ENCODE results near the gene GPR62.
"Not testable (repeated sequence)": the region's sequence is repeated elsewhere in the genome, so short reads cannot be mapped to it uniquely, and the experiment has no call there.

Gene GPR62

DNA sequence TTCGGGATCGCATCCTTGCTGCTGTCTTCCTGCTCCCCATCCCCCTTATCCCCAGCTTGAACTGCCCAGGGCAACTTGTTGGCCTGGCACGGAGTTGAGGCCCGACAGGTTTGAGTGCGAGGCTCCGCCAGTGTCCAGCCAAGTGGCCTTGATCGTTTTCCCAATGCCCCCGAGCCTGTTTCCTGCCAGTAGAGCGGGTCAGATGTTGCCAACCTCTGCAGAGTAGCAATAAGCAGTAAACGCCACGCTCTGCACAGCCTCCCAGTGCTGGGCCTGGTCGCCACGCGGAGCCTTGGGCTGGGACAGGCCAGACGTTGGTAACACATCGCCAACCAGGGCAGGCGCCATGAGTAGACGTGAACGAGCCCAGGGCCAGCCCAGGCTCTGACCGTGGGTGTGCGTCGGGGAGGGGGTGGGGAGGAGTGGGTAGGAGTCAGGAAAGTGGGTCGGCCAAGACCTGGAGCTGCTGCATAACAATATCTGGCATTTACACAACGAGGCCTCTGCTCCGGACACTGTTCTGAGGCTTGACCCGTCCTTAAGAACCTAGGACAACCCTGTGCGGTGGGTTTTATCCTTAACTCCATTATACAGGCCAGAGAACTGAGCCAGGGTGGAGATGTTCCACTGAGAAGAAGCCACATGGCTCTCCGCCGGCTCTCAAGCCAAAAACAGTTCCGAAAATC, 19.2 kb downstream of the GPR62 start:
- no peak for DNase-seq

DNA sequence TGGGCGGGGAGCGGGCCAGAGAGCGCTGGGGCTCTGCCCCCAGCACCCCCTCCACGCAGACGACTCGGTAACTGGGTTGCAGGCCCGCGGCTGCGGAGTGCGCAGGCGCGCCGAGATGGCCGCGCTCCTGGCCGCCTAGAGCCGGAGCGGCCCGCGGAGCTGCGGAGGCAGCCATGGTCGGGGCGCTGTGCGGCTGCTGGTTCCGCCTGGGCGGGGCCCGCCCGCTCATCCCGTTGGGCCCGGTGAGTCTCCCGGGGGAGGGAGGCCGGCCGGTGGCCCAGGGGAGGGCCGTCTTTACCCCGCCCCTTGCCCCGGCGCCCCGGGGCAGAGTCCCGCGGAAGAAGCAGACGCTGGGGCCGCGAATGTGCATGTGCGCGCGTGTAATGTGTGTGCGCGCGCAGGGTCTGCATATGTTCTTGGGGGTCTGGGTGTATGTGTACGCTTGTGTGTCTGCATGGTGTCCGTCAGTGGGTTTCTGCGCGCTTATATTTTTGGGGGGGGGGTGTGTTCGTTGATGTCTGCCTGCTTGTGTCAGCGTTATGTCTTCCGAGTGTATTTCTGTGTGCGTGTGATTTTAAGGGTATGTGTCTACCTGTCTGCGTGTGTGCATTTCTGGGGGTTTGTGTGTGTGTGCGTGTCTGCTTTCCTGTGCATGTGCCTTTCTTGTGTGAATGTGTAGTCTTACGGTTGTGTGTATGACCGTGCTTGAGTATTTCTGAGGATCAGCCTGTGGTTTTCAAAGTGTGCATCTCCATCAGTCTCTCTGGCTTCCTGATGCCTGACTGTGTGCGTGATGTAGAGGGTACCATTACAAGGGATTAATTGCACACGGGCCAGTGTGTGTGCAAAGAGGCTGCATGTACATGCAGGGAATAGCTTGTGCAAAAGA, 20.0 kb downstream of the GPR62 start, which contains the start of gene ABHD14A:
Gene ABHD14A (plus strand): TSS at position 102 of the 889 bp plus-strand sequence. CDS start 72 bp downstream, at position 174.
- peak; percentile 71 for DNase-seq

DNA sequence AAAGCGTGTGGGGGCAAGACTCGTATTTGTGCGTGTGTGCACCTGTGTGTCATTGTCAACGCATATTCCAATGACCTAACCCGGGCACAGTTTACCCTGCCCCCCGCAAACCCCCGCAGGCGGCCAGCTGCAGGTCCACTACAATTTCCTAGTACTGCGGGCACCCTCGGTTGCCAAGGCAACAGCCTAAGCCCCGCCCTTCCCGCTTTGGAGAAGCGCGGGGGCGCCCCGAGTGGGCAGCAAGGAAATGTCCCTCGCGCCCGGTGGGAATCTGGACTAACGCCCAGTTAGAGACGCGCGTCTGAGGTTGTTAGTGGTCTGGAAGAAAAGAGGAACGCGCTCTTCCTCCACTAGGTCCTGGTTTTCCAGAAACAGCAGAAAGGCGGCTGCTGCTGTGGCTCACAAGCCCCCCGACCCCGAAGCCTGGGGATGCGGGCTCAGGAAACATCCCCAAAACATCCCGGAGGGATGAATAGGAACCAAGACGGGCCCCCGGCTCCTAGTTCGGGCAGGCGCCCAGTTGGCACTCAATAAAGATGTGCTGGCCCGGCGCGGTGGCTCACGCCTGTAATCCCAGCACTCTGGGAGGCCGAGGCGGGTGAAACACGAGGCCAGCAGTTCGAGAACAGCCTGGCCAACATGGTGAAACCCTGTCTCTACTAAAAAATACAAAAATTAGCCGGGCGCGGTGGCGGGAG, 20.8 kb downstream of the GPR62 start:
- no peak for DNase-seq

DNA sequence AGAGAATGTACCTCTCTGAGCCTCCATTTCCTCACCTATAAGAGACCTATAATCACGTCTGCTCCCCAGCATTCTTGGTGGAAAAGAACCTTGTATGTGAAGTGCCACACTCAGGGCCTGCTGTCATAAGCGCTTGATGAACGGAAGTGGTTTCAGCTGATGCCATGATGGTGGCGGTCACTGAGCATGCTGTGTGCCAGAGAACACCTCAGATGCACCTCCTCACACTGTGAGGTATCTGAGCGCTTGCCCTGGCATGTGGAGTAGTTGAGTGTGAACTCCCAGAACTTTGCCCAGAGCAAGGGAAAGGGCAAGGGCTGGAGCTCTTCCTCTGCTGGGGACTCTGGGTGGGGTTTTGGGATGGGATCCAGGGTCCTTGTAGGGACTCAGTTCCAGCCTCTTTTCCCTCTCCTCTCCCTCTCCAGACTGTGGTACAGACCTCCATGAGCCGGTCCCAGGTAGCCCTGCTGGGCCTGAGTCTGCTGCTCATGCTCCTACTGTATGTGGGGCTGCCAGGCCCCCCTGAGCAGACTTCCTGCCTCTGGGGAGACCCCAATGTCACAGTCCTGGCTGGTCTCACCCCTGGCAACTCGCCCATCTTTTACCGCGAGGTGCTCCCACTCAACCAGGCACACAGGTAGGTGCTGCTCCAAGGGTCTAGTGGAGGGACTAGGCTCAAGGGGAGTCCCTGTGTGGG, 22.4 kb downstream of the GPR62 start:
- DNase-seq: peak; percentile 28

DNA sequence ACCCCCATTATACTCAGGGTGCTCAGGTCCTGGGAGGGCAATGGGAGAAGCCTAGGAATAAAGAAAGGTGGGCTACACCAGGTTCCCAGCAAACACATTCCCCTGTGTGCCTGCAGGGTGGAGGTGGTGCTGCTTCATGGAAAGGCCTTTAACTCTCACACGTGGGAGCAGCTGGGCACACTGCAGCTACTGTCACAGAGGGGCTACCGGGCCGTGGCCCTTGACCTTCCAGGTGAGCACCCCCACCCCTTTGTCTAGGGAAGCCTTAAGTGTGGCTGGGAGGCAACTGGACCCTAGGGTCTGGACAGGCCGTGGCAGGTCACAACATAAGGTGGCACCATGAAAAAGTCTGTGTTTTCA, 22.9 kb downstream of the GPR62 start:
- DNase-seq: no peak

GRCh38 chr3:51980253-51980652, 25.1 kb downstream of the GPR62 start:
- no peak for DNase-seq

- no peak for DNase-seq
Observed at GRCh38 chr3:51982352-51982837, 27.2 kb downstream of the GPR62 start.

DNA sequence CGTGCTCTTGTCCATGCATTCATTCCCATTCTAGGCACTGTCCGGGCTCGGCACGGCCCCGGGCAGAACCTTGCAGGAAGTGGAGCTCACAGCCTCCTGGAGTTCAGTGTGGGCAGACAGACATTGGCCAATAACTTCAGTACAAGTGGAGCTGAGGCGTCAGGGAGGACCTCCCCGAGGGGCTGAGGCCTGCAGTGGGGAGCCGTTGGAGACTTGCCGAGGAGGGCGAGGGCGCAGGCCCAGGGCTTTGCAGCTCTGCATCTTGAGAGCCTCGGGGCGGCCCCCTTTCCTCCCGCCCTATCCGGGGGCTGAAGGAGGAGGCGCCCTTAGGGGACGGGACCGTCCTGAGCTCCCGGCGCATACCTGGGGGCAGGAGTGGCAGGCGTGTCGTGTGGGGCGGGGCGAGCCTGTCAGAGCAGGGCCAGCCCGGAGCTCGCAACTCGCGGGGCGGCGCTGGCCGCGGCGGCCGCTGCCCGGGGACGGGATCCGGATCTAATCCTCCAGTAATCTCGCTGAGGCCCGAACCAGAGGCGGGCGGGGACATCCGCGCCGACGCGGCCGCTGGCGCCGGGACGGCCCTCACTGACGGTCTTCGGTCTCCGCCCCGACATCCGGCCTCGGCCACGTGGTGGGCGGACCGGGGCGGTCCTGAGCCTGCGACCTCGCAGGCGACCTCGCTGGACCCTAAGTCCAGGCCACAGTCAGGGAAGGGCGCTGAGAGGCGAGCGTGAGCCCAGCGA, 27.8 kb downstream of the GPR62 start, which contains the start of gene ACY1:
Gene ACY1 (plus strand): TSS at position 698 of the 740 bp plus-strand sequence. CDS start 530 bp downstream, outside the sequence.
- DNase-seq: peak; percentile 49

DNA sequence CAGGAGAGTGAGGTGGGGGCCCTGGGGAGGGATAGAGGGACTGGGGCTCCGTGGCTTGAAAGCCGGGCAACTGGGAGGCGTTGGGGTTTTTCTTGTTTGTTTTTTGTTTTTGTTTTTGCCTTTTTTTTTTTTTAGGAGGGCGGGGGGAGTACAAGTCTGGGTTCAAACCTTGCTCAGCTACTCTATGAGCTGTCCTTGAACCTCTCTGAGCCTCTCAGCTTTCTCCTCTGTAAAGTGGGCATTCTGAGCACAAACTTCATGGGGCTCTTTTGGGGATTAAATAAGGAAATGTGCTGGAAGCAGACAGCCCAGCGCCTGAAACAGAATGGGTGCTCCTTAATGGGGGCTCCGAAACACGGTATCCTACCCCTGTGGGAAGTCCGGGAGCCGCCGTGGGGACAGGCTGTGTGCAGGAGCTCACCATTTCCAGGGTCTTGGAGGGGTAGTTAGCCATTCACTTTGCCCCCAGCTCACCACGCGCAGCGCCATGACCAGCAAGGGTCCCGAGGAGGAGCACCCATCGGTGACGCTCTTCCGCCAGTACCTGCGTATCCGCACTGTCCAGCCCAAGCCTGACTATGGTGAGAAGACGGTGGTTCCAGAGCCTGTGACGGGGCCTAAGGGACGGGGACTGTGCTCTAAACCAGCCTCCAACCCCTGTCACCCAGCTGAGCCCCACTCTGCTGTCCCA, 28.5 kb downstream of the GPR62 start:
- DNase-seq: no peak

DNA sequence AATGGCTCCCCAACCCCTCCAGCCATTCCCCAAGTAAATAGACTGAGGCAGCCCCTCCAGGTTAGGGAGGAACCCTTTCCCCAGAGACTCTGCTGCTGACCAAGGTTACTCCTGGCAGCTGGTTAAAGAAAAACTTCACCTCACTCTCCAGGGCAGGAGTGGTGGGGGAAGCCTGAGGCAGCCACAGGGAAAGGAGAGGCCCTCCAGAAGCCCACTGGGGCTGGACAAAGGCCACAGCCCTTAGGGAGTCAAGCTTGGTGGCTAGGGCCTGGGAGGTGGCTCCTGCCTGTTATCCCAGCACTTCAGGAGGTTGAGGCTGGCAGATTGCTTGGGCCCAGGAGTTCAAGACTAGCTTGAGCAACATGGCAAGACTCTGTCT, 29.1 kb downstream of the GPR62 start:
- no peak for DNase-seq

DNA sequence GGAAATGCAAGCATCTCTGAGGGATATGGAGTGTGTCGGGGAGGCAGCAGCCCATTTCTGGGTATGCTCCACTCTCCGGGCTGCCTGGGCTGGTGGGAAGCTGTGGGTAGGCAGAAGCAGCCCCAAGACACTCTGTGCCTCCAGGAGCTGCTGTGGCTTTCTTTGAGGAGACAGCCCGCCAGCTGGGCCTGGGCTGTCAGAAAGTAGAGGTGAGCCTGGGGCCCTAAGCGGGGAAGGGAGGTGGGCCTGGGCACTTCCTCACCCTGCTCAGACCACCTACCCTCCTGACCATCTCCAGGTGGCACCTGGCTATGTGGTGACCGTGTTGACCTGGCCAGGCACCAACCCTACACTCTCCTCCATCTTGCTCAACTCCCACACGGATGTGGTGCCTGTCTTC, 29.9 kb downstream of the GPR62 start:
- DNase-seq: no peak

DNA sequence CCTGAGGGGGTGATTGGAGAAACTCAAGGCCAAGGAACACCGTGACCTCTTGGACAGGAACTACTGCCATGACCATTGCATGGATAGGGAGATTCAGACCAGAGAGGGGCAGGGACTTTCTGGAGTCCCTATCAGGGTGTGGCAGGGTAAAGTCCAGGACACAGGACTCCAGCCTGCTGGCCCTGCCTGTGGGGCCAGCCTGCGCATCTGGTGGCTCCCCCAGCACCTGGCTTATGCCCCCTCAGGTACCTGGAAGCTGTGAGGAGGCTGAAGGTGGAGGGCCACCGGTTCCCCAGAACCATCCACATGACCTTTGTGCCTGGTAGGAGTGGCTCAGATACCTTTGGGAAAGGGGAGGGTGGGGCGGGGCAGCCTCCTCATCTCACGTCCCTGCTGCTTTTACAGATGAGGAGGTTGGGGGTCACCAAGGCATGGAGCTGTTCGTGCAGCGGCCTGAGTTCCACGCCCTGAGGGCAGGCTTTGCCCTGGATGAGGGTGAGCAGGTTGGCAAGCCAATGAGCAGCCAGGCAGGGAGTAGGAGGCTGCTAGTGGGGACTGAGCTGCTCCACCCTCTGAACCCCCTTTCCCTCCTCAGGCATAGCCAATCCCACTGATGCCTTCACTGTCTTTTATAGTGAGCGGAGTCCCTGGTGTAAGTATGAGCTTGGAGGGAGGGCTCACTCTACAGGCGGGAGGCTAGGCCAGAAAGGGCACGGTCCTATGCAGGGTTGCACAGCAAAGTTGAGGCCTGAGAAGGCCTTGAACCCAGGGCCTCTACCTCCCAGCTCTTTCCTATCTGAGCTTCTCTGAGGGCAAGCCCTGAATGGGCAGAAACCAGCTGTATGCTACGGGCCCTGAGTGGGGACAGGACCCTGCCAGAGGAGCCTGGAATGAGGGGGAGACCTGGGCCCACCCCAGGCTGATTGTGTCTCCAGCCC, 31.1 kb downstream of the GPR62 start:
- DNase-seq: no peak

DNA sequence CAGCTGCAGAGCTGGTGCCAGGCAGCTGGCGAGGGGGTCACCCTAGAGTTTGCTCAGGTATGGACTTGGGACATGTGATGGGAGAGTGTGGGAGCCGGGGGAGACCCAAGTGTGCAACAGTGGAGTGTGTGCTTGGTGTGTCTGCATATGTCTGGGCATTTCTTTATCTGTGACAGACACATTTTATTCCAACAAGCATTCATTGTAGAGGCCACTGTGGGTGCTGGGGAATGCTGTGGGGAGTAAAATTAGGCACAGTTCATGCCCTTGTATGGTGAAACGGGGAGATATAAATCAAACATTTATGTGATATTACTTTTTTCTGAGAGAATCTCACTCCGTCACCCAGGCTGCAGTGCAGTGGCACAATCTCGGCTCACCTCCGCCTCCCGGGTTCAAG, 32.4 kb downstream of the GPR62 start:
- DNase-seq: no peak

DNA sequence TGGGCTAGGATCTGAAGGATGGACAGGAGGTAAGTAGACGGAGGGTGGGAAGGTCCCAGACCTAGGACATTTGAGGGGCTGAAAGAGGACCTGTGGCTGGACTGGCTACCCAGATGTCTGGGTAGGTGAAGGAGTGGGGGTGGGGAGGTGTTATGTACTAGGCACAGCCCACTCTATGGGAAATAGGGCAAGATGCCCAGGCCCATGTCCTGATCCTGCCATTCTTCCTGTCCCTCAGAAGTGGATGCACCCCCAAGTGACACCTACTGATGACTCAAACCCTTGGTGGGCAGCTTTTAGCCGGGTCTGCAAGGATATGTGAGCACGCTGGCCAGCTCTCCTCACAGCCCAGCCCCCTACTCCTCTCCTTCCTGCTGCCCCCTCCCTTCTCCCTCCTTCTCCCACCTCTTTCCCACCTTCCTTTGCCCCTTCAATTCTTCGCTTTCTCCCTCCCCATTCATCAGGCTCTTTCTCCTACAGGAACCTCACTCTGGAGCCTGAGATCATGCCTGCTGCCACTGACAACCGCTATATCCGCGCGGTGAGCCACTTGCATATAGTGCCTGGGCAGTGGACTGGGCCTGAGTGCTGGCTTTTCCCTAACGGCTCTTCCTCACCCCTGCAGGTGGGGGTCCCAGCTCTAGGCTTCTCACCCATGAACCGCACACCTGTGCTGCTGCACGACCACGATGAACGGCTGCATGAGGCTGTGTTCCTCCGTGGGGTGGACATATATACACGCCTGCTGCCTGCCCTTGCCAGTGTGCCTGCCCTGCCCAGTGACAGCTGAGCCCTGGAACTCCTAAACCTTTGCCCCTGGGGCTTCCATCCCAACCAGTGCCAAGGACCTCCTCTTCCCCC, 33.3 kb downstream of the GPR62 start:
- DNase-seq: no peak

DNA sequence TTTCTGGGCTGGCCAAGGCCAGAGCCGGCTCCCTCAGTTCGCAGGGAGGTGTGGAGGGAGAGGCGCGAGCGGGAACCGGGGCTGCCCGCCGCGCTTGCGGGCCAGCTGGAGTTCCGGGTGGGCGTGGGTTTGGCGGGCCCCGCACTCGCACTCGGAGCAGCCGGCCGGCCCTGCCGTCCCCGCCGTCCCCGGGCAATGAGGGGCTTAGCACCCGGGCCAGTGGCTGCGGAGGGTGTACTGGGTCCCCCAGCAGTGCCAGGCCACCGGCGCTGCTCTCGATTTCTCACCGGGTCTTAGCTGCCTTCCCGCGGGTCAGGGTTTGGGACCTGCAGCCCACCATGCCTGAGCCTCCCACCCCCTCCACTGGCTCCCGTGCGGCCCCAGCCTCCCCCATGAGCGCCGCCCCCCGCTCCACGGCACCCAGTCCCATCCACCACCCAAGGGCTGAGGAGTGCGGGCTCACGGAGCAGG, 35.4 kb downstream of the GPR62 start:
- not testable (repeated sequence) for DNase-seq

DNA sequence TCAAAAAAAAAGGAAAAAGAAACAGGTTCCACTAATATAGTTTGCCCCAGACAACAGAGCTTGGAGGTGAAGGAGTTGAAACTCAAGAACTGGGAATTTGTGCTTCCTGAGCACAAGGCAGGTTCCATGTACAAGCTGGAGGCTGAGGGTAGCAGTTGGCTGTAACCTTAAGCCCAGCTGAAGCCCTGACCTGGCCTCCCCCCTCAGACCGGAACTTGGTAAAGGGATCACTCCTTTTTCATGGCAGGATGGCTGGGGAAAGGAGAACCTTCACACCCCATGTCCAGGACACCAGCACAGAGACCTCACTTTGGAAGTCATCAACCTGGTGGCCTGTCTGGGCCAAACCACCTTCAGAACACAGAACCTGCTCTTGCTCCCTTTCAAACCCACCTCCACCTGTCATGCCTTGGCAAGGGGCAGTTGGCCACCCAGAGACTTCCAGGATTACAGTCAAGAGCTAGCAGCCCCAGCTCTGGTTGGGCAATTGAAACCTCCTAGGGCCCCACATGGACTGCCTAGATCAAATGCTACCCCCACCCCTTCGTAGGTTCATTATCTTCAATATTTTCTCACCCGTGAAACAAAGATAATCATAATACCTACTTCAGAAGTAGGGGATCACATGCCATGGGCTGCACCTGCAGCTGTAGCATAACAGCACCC, 37.0 kb downstream of the GPR62 start:
- DNase-seq: no peak

- not testable (repeated sequence) for DNase-seq
Observed at GRCh38 chr3:51993657-51994056, 38.5 kb downstream of the GPR62 start.

GRCh38 chr3:51994530-51994929, 39.3 kb downstream of the GPR62 start:
- DNase-seq: no peak
